Inflammatory macrophage treated with lipopolysaccharide for 1 hour (primary cell): ENCODE data around the gene FILIP1.
A peak's percentile ranks its signal among the peaks of the same experiment; 100 is the strongest.

Experiments used
- DNase-seq, 2 donors: peaks; one replicate each; pipeline ENCODE4 v3.0.0-alpha.2; 2020 to 2022

FILIP1 gene

DNA sequence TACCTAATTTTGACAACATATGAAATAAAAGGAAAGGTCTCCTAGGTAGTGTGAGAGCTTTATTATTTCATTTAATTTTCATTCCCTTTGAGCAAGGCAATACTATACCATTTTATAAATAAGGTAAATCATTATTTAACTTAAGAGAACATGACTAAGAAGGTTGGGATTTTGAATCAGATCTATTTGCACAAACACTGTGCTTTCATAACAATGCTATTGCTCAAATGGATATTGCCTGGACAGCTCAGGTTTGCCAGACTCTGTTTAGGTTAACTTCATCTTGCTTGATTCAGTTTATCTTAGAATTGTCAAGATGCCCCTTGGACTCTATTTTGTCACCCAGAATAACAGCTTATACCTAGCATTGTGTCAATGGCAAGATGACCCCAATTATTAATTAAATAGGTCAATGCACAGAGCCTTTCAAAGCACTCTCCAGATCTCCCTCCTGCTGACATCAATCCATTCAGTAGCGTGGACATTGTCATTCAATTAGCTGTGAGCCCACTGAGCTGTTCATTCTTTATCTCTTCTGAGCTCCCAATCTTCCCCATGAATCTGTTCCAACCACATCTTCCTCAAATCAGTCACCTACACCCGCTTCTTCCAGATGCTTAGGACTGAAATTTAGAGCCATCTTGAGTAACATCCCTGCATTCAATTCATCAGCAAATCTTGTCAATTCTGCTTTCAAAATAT is 166.9 kb downstream of the FILIP1 start:
- no peak for DNase-seq

DNA sequence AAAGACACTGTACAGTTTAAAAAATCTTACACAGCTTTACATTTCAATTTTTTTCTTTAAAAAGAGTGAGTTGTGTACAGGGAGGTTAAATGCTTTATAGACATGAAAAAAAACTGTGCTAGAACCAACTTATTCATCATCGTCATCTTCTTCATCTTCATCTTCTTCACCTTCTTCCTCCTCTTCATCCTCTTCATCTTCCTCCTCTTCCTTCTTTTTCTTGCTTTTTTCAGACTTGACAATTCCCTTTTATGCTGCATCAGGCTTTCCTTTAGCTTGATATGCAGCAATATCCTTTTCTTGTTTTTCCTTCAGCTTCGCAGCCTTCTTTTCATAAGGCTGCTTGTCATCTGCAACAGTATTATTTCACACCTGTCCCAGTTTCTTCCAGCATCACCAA is 174.7 kb downstream of the FILIP1 start:
- DNase-seq: no peak

DNA sequence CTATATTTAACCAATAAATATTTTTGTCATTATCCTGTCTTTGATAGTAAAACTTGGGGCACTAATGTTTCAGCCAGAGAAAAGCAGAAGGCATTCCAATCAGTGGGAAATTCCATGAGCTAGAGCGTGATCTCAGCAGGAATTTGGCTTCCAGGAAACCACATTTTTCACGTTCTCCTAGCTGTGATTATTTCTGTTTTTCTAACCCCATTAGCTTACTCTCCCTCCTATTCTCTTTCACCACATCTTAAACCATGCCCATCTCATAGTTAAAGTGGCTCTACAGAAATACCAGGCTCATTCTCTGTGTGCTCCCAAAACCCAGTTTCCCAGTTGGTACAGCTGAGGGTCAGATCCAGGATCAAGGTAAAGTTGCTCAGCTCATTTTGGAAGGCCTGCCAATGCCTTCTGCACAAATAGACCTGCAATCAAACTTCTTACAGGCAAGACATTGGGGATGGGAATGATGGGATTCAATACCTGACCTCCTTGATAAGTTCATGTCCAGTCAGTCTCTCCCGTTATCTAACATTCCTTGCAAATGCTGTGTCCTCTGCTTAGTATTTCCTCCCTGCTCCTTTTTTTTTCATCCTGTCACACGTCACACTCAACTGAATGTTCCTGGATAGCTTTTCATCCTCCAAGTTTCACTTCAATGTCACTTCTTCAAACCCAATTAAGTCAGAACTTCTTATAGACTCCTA is 175.9 kb downstream of the FILIP1 start:
- no peak for DNase-seq

DNA sequence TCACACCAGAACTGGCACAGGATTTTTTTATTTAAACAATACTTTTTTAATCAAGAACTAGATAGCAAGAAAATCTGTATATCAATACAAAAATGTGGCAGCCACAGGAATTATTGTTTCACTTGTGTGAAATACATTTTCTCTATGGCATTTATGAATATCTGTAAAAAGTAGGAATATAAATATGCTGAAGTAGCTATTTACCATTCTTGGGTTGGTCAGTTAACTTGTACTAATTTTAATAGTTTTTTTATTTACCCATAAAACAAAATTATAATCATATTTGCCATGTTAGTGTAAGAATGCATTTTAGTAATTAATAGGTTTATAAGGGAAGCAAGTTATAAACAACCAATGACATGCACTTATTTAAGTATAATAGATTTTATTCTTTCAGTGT is 177.6 kb downstream of the FILIP1 start:
- DNase-seq: no peak

DNA sequence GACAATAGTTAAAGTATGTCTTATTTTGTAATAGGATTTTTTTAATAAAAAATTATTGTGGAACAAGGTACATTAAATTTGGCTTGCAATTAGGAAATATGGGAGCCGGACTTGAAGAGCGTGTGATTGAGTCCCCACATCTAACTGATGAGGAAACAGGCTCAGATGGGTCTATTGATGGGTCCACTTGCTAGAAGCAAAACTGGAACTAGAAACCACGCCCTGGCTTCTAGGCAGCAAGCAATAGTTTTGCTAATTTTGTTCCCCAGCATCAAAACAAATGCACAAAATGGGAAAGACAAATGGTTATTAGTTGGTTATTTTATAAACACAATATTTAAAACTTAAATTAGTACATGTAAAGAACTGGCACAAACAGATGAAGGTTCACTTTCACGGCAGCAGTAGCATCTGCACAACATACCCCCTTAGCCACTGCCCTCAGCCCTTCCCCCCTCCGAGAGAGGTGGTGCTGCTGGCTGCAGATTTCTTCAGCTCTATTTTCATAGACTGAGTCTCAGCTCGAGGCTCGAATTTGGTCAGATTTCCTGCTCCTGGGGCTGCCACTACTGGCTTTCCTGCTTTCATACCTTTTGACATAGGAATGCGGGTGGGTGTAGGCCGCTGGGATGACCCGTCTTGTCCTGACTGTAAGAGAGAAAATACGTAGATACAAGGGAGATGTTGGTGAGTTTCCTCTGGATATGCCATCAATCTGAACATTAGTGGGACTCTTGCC is 185.2 kb downstream of the FILIP1 start:
- DNase-seq: no peak

DNA sequence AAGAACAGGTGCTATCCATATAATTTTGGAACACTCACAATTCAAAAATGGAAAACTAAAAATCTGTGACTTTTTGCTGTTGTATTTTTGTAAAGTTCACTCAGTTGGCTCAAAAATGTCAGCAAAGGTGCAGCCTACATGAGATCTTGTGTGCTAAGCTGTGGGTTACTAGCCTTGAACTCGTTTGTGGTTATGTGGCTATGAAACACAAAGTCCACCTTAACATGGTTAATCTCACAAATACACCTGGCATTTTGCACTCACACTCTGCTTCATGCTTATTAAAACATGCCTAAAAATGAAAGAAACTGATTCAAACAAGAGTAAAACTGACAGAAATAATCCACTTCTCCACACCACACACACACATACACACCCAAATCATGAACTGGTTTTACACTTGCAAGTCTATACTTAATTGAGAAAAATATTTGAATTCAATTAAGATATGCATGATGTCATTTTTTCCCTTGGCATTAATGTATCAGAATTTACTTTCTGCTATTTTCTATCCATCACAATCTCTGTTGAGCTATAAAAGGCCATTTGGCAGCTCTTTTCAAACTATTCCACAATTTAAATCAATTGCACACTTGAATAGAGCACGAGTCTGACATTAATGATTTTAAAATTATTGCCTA is 186.1 kb downstream of the FILIP1 start:
- no peak for DNase-seq

DNA sequence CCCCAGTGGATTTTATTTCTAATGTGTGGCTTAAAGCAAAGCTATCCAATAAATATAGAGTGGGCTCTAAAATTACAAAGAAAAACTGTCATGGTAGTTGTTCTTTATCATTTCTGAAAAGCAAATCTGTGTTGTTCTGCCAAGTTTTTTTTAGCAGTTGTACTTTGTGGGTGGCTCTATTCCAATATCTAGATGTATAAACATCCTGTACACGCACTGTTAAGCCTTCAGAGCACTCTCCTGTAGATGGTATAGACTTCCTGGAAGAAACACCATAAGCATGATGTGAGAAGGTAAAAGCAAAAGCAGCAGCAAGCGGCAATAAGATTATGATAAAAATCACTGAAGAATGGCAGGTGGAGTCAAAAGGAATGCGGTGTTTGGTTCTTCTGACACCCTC is 187.5 kb downstream of the FILIP1 start:
- DNase-seq: no peak

DNA sequence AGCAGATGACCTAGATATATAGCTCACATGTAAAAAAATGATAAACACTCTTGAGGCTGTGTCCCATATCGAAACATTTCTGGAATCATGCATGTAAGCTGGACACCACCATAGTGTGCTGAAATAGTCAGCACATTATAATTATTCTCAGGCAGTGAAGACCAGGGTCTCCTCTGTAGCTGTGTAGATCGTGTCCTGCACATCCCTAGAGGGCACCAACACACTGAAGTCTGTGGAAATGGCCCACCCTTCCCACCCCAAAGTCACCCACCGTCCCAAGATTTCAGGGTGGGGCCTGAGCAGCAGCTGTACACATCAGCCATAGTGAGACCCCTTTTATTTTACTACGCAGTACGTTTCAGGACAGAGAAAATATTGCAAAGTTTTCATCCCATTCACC is 188.0 kb downstream of the FILIP1 start:
- no peak for DNase-seq

DNA sequence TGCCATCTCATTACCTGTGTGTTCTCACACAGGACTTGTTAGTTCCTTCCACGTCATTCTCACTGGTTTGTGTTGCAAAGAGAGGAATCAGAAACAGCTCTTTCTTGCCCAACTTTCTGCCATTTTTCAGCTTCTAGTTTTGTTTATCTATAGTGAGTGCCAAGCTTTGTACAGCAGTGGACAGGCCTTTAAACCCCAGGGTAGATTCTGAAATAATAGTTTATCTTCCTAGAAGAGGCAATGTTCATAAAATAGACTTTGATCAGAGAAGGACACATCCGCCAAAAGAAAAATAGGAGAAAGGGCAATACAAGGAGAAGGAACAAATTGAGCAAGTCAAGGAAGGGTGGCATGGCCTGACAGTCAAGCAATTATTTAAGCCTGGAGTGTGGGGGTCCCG is 191.3 kb downstream of the FILIP1 start:
- DNase-seq: no peak

DNA sequence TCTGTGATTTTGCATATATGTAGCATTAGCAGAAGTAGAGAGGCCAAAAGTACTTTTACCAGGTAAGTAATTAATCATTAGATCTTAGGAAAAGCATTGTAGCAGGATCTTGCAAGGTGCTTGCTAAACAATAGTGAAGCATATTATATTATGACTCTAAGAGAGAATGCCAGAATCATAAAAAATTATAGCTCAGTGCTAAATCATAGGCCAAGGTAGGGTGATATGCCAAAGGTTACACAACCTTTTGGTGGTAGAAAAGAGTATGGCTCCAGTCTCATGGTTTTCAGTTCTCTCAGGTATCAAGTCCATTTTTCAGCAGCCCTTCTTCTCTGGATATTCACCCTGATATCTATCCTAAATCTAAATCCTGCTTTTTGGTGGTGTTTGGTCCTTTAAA is 192.1 kb downstream of the FILIP1 start:
- DNase-seq: no peak

DNA sequence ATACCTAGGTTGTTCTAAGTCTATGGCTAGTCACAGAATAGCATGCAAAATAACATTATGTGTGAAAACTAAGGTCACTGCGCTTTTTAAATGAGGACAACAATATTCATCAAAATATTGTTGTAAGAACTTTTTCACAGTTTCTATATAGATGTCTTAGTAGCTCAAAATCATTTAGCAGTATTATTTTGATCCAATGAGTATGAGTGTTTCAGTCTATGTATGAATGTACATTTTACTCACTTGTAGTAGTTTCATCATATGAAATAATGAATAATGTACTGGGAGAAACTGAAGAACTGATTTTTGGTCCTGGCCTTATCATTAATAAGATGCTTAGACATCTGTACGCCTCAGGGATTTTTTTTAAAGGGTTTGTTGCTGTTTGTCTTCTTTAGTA is 192.5 kb downstream of the FILIP1 start:
- no peak for DNase-seq

DNA sequence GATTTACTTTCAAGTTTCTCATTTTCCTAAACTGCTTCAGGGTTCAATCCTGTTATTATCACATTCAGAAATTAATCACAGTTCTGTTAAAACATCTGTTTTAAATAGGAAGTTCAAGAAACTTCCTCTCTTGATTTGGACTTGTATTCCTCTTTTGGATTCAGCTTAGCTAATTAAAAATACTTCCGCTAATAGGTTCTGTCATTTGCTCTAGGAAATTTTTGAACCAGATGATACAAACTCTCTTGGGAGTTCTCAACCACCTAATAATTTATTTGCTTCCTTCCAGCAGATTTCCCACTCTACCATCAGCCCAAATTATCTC is 193.1 kb downstream of the FILIP1 start:
- peak; percentile 18 to 53 for DNase-seq

DNA sequence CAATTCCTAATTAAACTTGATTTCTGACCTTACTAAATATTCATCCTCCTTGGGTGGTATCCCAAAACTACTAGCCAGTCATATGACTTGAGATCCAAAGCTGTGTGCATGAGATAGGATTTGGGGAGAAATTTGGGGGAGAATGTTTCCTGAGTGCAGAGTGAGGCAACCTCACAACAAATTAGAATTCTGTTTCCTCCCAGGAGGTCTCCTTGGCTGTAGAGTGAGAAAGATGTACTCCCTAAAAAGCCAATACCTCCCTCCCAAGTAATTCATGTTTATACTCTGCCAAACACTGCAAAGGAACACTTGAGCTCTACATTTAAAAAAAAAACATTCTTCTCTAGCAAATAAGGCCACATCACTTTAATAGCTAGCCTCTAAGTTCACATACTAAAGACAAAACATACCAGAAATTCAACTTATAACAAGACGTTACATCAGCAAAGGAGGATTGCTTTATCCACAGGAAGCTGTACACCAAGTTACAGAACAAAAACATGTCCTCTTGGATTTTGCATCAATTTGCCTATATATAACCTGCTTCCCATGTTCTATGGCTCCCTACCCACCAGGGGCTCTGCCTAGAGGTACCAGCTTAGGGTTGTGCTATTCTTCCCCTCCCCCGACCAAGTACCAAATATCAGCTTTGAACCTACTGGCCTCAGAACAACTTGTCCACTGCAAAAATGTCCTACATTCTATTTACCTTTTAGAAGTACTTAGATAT is 193.6 kb downstream of the FILIP1 start:
- DNase-seq: no peak

DNA sequence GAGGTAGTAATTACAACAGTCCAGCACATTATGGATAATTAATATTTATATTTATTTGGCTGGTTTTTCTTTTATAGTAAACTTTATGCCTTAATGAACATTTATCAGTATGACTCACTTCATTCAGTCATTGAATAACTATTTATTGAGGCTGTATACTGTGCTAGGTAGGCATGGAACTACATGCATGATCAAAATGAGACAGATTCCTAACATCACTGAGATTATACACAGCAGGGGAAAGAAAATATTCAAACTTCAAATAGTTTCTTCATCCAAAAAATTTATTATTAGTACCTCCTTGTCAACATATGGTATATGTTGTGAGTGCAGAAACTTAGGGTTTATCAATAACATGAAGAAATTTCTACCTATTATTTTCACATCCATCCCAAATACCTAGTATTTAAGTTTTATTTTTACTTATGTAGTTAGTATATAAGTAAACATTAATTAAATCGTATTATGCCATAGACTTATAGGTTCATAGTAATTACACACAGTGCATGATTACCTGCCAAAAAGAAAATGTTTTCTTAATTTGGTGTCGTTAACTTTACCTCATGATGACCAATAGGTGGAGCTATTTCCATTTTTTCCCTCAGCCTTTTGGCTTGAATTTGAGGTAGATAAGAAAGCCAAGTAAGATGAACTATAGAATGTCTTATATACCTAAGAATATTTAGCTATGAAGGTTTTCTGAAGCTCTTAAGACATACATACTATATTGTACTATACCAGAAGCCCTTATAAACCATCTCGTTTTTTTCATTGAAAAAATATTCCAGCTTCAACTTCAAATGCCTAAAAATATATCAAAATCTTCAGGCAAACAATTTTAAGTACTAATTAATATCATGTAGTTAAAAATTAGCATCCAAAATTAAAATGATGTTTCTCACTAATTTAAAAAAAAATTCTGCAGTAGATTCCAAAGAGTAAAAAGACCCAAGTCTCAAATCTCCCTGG is 196.5 kb downstream of the FILIP1 start:
- DNase-seq: peak; percentile 44 to 85

DNA sequence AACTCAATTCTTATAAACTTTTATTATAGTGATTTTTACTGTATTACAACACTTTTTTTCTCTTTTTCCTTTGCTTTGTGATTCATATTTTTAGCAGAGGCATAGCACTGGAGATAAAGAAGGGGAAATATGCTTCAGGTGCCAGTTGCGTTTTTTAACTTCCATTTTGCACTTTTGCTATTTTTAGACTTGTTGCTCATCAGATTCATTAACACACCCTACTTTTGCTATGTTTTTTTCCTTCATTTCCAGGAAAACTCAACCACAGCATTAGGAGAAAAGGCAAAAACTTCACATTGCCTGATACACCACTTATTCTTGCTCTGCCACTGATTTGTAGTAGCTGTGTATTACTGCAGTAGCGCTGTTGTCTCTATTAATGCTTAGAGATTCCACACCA is 201.0 kb downstream of the FILIP1 start:
- DNase-seq: no peak

DNA sequence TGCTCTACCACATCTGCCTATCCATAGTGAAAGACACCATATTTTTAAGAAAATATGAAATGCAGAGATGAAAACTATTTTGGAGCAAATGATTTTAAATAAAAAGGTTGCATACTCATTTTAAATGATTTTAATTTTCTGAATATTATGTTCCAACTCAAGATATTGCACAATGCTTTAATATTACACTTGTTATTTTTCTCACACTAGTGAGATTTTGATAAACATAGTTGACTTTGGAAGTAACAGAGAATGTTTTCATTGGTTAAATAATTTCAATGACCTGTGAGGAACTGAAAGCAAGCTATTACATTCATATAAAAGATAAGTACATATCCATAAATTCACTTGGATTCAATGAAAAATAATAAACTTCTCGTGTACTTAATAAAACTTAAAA is 201.9 kb downstream of the FILIP1 start:
- DNase-seq: no peak

DNA sequence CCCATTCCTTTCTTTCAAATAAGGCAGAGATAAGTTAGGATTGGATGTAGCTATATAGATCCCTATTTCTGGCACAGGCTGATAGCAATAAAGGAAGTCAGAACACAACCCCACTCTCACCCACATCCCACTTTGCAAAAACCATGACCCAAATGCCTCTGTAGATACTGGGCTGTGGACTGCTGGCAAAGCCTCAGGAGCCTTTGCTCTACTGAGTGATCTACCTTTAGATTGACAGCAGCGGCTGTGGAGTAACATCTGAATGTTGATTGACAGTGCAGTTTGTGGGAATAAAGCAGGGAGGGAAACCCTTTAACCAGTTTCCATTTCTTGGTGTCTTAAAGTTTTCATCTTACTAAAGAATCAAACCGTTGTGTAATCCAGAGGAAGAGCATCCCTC is 202.3 kb downstream of the FILIP1 start:
- DNase-seq: no peak

DNA sequence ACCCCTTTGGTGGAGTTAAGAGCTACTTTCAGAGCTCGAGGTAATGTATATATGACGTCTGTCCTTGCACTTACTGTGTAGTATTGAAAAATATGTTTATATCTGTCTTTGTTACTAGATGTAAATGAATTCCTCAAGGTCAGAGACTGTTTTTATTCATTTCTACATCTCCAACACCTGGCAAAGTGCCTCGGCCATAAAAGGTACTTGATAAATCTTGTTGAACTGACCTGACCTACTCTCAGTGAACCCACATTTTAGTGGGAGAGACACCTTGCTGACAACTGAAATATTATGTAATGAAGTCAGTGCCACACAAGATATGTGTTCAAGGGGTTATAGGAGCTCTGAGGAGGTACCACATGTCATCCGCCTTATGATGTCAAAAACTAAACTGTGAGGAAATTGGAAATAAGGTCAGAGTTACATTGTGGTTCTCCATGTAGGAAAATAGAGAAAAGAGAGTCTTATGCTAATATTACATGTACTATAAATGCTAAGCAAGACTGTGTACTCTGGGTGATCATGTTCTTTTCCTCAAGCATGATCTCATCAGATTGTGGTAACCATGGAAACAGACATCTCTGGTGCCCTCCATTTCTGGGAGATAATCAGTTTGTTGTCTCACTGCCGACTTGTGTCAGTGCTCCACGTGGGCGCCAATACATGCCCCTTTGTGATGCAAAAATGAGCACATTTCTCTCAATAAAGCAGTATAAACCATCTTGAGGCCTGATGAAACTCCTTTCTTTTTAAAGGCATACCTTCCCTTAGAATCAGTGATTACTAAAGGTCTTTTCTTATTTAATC is 203.3 kb downstream of the FILIP1 start:
- no peak for DNase-seq

DNA sequence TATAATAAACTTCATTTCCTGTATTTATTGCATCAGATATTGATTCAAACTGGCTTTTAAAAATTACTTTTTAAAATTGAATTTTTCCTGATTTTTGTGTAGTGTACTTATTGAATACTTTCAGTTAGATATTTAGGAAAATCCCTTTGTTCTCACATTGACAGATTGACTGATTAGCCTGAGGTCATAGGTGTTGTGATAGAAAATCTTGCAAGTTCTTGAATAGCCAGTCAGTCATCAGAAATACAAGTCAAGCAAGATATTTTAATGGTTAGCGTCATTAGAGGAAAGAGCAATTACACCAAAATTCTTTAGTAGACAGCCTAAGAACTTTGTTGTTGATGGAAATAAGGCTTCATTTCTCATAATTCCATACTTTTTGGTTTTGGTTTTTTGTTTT is 205.6 kb downstream of the FILIP1 start:
- DNase-seq: no peak

DNA sequence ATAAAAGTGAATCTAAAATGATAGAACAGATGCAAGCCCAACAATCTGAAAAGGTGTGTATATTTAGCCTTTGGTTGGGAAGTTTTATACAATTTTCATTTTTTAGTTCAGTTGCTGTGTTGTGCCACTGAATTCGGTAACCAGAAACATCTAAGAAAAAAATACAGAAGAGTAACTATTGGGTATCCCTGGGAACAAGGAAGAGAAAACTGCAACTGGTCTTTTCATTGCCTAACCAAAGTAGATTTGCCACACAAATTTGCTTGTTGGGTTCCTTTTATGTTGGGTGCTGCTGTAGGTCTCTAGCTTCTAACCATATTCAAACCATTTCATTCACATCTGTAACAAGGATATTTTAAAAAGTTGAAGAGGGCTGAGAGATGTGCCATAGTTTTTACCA is 206.2 kb downstream of the FILIP1 start:
- DNase-seq: no peak

DNA sequence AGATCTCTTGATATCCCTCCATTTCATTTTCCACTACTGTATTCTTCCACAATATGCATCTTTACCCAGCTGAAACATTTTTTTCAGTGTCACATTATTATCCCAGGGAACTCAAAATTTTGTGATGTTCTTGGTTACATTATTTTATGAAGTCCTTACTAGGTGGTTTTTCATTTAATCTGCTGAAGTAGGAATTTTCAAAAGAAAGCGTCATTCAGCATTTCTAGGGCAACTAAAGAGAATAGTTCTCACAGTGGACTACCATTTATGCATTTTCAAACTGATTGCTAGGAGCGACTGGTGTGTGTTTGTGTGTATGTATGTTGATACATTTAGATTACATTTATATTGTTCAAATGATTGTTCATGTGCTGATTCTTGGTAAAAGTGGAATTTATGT is 206.6 kb downstream of the FILIP1 start:
- no peak for DNase-seq
